ENCODE measurements around the gene RALGAPA1.

GRCh38 chr14:35776823-35777222 lies 32.3 kb downstream of the RALGAPA1 start:
- TF ChIP-seq CTCF (IDR thresholded peaks at IDR 0.05; ENCODE audit: low read depth, low read length, poor library complexity, severe bottlenecking): no peak
- no peak for TF ChIP-seq EZH2phosphoT487 (IDR thresholded peaks at IDR 0.05; ENCODE audit: borderline replicate concordance, low read length)

Measured in DOHH2 (cell line).